Measurements from ENCODE around the gene NFIL3. TPM values are rescaled to one million over a fixed set of nuclear protein-coding genes. Genes with fewer than 3 reads are reported as not detected.
A peak's percentile ranks its signal among the peaks of the same experiment; 100 is the strongest.
"Not testable (repeated sequence)": the region's sequence is repeated elsewhere in the genome, so short reads cannot be mapped to it uniquely, and the experiment has no call there.

Gene NFIL3, protein sequence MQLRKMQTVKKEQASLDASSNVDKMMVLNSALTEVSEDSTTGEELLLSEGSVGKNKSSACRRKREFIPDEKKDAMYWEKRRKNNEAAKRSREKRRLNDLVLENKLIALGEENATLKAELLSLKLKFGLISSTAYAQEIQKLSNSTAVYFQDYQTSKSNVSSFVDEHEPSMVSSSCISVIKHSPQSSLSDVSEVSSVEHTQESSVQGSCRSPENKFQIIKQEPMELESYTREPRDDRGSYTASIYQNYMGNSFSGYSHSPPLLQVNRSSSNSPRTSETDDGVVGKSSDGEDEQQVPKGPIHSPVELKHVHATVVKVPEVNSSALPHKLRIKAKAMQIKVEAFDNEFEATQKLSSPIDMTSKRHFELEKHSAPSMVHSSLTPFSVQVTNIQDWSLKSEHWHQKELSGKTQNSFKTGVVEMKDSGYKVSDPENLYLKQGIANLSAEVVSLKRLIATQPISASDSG
- total RNA-seq (10 to 100 TPM; 22.4 to 76.3 (median 64.2) TPM), polyA plus RNA-seq (100 to 1,000 TPM in 2 of 3 donors, 10 to 100 TPM in 1; 29.0 to 152 (median 126) TPM)
- long read RNA-seq, donor 1, transcript NFIL3-201 (2 exons, 2,085 nt): major isoform, 98 of 120 reads
- long read RNA-seq, donor 1, partial matches to known transcripts: 0 of 120 reads
- long read RNA-seq, donor 1, other reads (novel, unspliced or antisense): 22 of 120 reads
- long read RNA-seq, donor 2, transcript NFIL3-201 (2 exons, 2,085 nt): major isoform, 143 of 154 reads
- long read RNA-seq, donor 2, partial matches to known transcripts: 0 of 154 reads
- long read RNA-seq, donor 2, other reads (novel, unspliced or antisense): 11 of 154 reads

- Histone ChIP-seq H3K9me3 (no peaks in the 10 kb centered on the region), H3K36me3 (ENCODE audit: insufficient read depth in 1 of 2, low read depth in 1 of 2) (no peaks in the 10 kb centered on the region), H3K27me3 (ENCODE audit: insufficient read depth in 3 of 3, low read length in 2 of 3) (no peaks in the 10 kb centered on the region), H3K4me1 (peaks cover 15% of the 10 kb centered on the region), H3K4me3 (peak within 1 kb of the TSS; percentile 92), H3K27ac (peak within 1 kb of the TSS; percentile 99)
- intact Hi-C loops (cut with DNase I): loop anchor here (2.0 to 5.0 kb wide), 6 partner anchors 62 to 503 kb away; partner anchors contain the start of gene AUH (in 2 of the 2)
- ATAC-seq (peak; percentile 74 to 85 (median 79)), DNase-seq (peak; percentile 91 to 94)
- 0 to 1% (median 1%) methylated on average over 15 to 91 of the region's 92 CpGs for WGBS, 3 donors
- no peak for TF ChIP-seq CTCF (IDR thresholded peaks at IDR 0.05)
These were observed at the start of gene NFIL3 for GRCh38 chr9:91423785-91424402. Gene NFIL3 (minus strand): TSS chr9:91423832. CDS start chr9:91410734, 13,098 bp downstream.

DNA sequence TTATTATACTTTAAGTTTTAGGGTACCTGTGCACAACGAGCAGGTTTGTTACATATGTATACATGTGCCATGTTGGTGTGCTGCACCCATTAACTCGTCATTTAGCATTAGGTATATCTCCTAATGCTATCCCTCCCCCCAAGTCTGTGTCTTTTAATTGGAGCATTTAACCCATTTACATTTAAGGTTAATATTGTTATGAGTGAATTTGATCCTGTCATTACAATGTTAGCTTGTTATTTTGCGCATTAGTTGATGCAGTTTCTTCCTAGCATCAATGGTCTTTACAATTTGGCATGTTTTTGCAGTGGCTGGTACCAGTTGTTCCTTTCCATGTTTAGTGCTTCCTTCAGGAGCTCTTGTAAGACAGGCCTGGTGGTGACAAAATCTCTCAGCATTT lies 47.9 kb upstream of the NFIL3 start:
- intact Hi-C loops (cut with DNase I); H3K9me3 ChIP-seq; ATAC-seq; H3K27ac ChIP-seq; H3K36me3 ChIP-seq (ENCODE audit: insufficient read depth in 1 of 2, low read depth in 1 of 2); H3K27me3 ChIP-seq (ENCODE audit: insufficient read depth in 3 of 3, low read length in 2 of 3); H3K4me3 ChIP-seq; DNase-seq; H3K4me1 ChIP-seq: not testable (repeated sequence)
- 79 to 92% (median 80%) methylated on average over 3 of the region's 3 CpGs for WGBS, 3 donors

- intact Hi-C loops (cut with DNase I): no loop called here
- no peak for ATAC-seq
- H3K27me3 ChIP-seq (ENCODE audit: insufficient read depth in 3 of 3, low read length in 2 of 3): no peaks in the 10 kb centered on the region
- H3K4me1 ChIP-seq: no peaks in the 10 kb centered on the region
- H3K27ac ChIP-seq: no peak overlapping the region
- DNase-seq: no peak
- 63 to 80% (median 80%) methylated on average over 2 of the region's 2 CpGs for WGBS, 3 donors
- H3K36me3 ChIP-seq (ENCODE audit: insufficient read depth in 1 of 2, low read depth in 1 of 2): no peaks in the 10 kb centered on the region
- no peak for TF ChIP-seq CTCF (IDR thresholded peaks at IDR 0.05)
- H3K4me3 ChIP-seq: no peak overlapping the region
- H3K9me3 ChIP-seq: peaks cover 19% of the 10 kb centered on the region
These were observed 41.8 kb upstream of the NFIL3 start for GRCh38 chr9:91465420-91465819.

GRCh38 chr9:91458906-91459305 lies 35.3 kb upstream of the NFIL3 start:
- H3K27ac ChIP-seq: no peak overlapping the region
- H3K36me3 ChIP-seq (ENCODE audit: insufficient read depth in 1 of 2, low read depth in 1 of 2): no peaks in the 10 kb centered on the region
- no peaks in the 10 kb centered on the region for H3K4me1 ChIP-seq
- no peak for DNase-seq
- no peaks in the 10 kb centered on the region for H3K9me3 ChIP-seq
- WGBS, 3 donors: 86 to 91% (median 88%) methylated on average over 2 of the region's 2 CpGs
- no peak overlapping the region for H3K4me3 ChIP-seq
- no peaks in the 10 kb centered on the region for H3K27me3 ChIP-seq (ENCODE audit: insufficient read depth in 3 of 3, low read length in 2 of 3)
- TF ChIP-seq CTCF (IDR thresholded peaks at IDR 0.05): no peak
- no peak for ATAC-seq
- intact Hi-C loops (cut with DNase I): no loop called here

- Histone ChIP-seq H3K9me3 (no peaks in the 10 kb centered on the region), H3K27me3 (ENCODE audit: insufficient read depth in 3 of 3, low read length in 2 of 3) (no peaks in the 10 kb centered on the region), H3K27ac (no peak overlapping the region), H3K4me1 (no peaks in the 10 kb centered on the region), H3K36me3 (ENCODE audit: insufficient read depth in 1 of 2, low read depth in 1 of 2) (no peaks in the 10 kb centered on the region), H3K4me3 (no peak overlapping the region)
- intact Hi-C loops (cut with DNase I): no loop called here
- DNase-seq (no peak), ATAC-seq (no peak)
- TF ChIP-seq CTCF (IDR thresholded peaks at IDR 0.05): no peak
- WGBS, 3 donors: 93 to 97% (median 96%) methylated on average over 1 of the region's 1 CpG
These were observed 29.2 kb upstream of the NFIL3 start for GRCh38 chr9:91452844-91453243.
